ENCODE measurements around the gene CTCF. TPM values are rescaled to one million over a fixed set of nuclear protein-coding genes. Genes with fewer than 3 reads are reported as not detected.

The CTCF gene
- total and polyA plus RNA-seq, 7 experiments from 2014 or later, result 49.8 to 78.6 (median 59.8) TPM

- H3K27me3 ChIP-seq (ENCODE audit: control insufficient read depth in 2 of 2, insufficient read depth in 2 of 2, low read length in 2 of 2), result no peaks in the 10 kb centered on the region
- DNase-seq (peak; percentile 53 to 67 (median 62)), ATAC-seq (peak; percentile 9)
- H3K4me1 ChIP-seq (ENCODE audit: control insufficient read depth in 2 of 2, insufficient read depth in 2 of 2, low read length in 2 of 2), result peaks cover 29 to 40% of the 10 kb centered on the region in 2 donors
- H3K27ac ChIP-seq (ENCODE audit: low read depth, low read length), result peak overlapping the region; percentile 98
- no peaks in the 10 kb centered on the region for H3K9me3 Mint-ChIP-seq
- POLR2A ChIA-PET, result interaction anchor here (0.6 to 14.0 kb wide), 24 partner anchors 9 to 522 kb away, joined by 3 to 581 read pairs (median 4); partner anchors contain the start of genes ACD, ATP6V0D1, C16orf86 and CARMIL2
- peak overlapping the region; percentile 79 to 97 (median 90) for H3K27ac Mint-ChIP-seq
- CTCF ChIA-PET, result interaction anchor here (0.7 to 11.9 kb wide), 19 partner anchors 9 to 151 kb away, joined by 3 to 256 read pairs (median 4); partner anchors contain the start of genes ACD, CARMIL2, PARD6A and RIPOR1
- peaks cover 0 to 5% (median 0%) of the 10 kb centered on the region in 3 experiments for H3K36me3 ChIP-seq (ENCODE audit: control insufficient read depth in 2 of 3, insufficient read depth in 3 of 3, low read length in 3 of 3)
- H3K9me3 ChIP-seq (ENCODE audit: control insufficient read depth in 2 of 3, low read length in 3 of 3), result no peaks in the 10 kb centered on the region
- peak overlapping the region; percentile 70 for H3K4me3 ChIP-seq (ENCODE audit: low read length)
- intact Hi-C loops (cut with micrococcal nuclease), result loop anchor here (1.0 to 10.0 kb wide), 22 partner anchors 16 to 1279 kb away; partner anchors contain the start of genes ACD (in 2 of the 2), ATP6V0D1 (in 2 of the 2), NFATC3 (in 2 of the 2) and NUTF2 (in 2 of the 2)
- no peaks in the 10 kb centered on the region for H3K27me3 Mint-ChIP-seq
- H3K4me3 Mint-ChIP-seq, result peak overlapping the region; percentile 85 to 93 (median 90)
- H3K36me3 Mint-ChIP-seq, result peaks cover 0 to 9% (median 8%) of the 10 kb centered on the region in 5 donors
- H3K4me1 Mint-ChIP-seq, result peaks cover 28 to 63% (median 44%) of the 10 kb centered on the region in 7 donors
These were observed 787 bp downstream of the CTCF start for GRCh38 chr16:67562918-67563707.

- ATAC-seq, result no peak
- H3K36me3 Mint-ChIP-seq, result peaks cover 0 to 9% (median 8%) of the 10 kb centered on the region in 5 donors
- Histone ChIP-seq H3K27ac (ENCODE audit: low read depth, low read length) (peak overlapping the region; percentile 98), H3K36me3 (ENCODE audit: control insufficient read depth in 2 of 3, insufficient read depth in 3 of 3, low read length in 3 of 3) (peaks cover 0 to 5% (median 0%) of the 10 kb centered on the region in 3 experiments), H3K4me3 (ENCODE audit: low read length) (peak overlapping the region; percentile 70), H3K4me1 (ENCODE audit: control insufficient read depth in 2 of 2, insufficient read depth in 2 of 2, low read length in 2 of 2) (peaks cover 29 to 40% of the 10 kb centered on the region in 2 donors), H3K27me3 (ENCODE audit: control insufficient read depth in 2 of 2, insufficient read depth in 2 of 2, low read length in 2 of 2) (no peaks in the 10 kb centered on the region), H3K9me3 (ENCODE audit: control insufficient read depth in 2 of 3, low read length in 3 of 3) (no peaks in the 10 kb centered on the region)
- H3K4me1 Mint-ChIP-seq, result peaks cover 27 to 68% (median 44%) of the 10 kb centered on the region in 7 donors
- H3K27me3 Mint-ChIP-seq, result no peaks in the 10 kb centered on the region
- DNase-seq, result peak in 7 of 9 donors; percentile 30 to 52 (median 45)
- ChIA-PET POLR2A (interaction anchor here (0.6 to 14.0 kb wide), 22 partner anchors 8 to 436 kb away, joined by 3 to 581 read pairs (median 4); partner anchors contain the start of genes ACD, ATP6V0D1, C16orf86 and CARMIL2), CTCF (interaction anchor here (0.7 to 11.9 kb wide), 14 partner anchors 8 to 104 kb away, joined by 3 to 256 read pairs (median 6); partner anchors contain the start of genes ACD, CARMIL2 and PARD6A)
- peak overlapping the region; percentile 79 to 97 (median 90) for H3K27ac Mint-ChIP-seq
- H3K4me3 Mint-ChIP-seq, result peak overlapping the region; percentile 85 to 93 (median 90)
- H3K9me3 Mint-ChIP-seq, result no peaks in the 10 kb centered on the region
- intact Hi-C loops (cut with micrococcal nuclease), result loop anchor here (5.0 to 10.0 kb wide), 6 partner anchors 337 to 1278 kb away; partner anchors contain the start of genes NFATC3 (in 1 of the 2), PRMT7 (in 1 of the 2), PSMB10 (in 1 of the 2) and SLC7A6OS (in 1 of the 2)
These were observed 1.6 kb downstream of the CTCF start for GRCh38 chr16:67563708-67564468.

DNA sequence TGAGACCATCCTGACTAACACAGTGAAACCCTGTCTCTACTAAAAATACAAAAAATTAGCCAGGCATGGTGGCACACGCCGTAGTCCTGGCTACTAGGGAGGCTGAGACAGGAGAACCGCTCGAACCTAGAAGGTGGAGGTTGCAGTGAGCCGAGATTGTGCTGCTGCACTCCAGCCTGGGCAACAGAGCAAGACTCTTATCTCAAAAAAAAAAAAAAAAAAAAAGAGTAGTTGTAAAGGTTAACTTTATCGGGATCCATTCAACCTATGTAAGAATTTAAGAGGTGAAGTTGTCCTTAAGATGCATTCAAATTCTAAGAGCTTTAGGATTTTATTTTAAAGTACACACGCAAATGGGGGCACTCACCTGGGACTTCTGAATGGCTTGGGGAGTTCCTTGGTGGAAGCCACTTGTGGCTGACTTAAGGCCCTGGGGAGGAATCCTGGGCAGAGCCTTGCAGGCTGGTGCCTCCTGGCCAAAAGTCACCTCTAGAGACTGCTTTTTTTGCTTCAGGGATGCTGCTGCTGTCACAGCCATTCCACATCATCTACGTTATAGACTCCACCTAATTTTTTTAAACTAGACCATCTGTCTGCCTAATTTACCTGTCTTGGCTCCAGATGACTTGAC, 3.3 kb downstream of the CTCF start:
- POLR2A ChIA-PET, result interaction anchor here (0.6 to 14.0 kb wide), 5 partner anchors 14 to 78 kb away, joined by 3 to 581 read pairs (median 3); no protein-coding TSS in a partner anchor
- Mint-ChIP-seq H3K27ac (peak overlapping the region in 8 of 9 donors; percentile 48 to 90 (median 65)), H3K9me3 (no peaks in the 10 kb centered on the region), H3K4me3 (peak overlapping the region; percentile 9 to 88 (median 52)), H3K27me3 (no peaks in the 10 kb centered on the region), H3K36me3 (peaks cover 0 to 5% (median 0%) of the 10 kb centered on the region in 5 donors), H3K4me1 (peaks cover 24 to 63% (median 48%) of the 10 kb centered on the region in 7 donors)
- H3K4me3 ChIP-seq (ENCODE audit: low read length), result no peak overlapping the region
- H3K27ac ChIP-seq (ENCODE audit: low read depth, low read length), result no peak overlapping the region
- ATAC-seq (no peak), DNase-seq (no peak)
- peaks cover 29 to 34% of the 10 kb centered on the region in 2 donors for H3K4me1 ChIP-seq (ENCODE audit: control insufficient read depth in 2 of 2, insufficient read depth in 2 of 2, low read length in 2 of 2)
- no peaks in the 10 kb centered on the region for H3K27me3 ChIP-seq (ENCODE audit: control insufficient read depth in 2 of 2, insufficient read depth in 2 of 2, low read length in 2 of 2)
- intact Hi-C loops (cut with micrococcal nuclease), result loop anchor here in 1 of 2 donors (10.0 kb wide), 2 partner anchors 519 to 719 kb away; partner anchors contain the start of gene NFATC3
- no peaks in the 10 kb centered on the region for H3K9me3 ChIP-seq (ENCODE audit: control insufficient read depth in 2 of 3, low read length in 3 of 3)
- CTCF ChIA-PET, result interaction anchor here (0.6 to 11.9 kb wide), 2 partner anchors 20 to 1788 kb away, joined by 8 to 256 read pairs; no protein-coding TSS in a partner anchor
- peaks cover 0 to 5% (median 0%) of the 10 kb centered on the region in 3 experiments for H3K36me3 ChIP-seq (ENCODE audit: control insufficient read depth in 2 of 3, insufficient read depth in 3 of 3, low read length in 3 of 3)

DNA sequence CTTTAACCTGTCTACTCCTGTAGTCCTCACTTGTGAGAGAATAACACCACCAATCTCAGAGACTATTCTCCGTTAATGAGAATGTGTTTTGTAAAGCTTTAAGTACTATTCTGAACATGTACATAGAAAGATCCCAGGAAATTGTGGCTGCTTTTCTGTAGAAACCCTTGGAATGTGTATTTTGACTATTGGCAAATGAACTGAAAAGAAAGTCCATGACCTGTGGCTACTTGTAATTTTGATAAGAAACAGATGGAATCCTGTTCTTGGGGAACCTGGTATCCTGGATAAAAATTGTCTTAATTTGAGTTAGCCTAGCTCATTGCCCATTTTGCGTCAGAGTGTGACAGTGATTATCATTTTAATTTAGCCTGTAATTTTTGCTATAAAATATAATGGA, 9.1 kb downstream of the CTCF start:
- peaks cover 7 to 48% (median 27%) of the 10 kb centered on the region in 7 donors for H3K4me1 Mint-ChIP-seq
- intact Hi-C loops (cut with micrococcal nuclease), result no loop called here
- H3K27ac Mint-ChIP-seq, result no peak overlapping the region
- Histone ChIP-seq H3K27ac (ENCODE audit: low read depth, low read length) (no peak overlapping the region), H3K36me3 (ENCODE audit: control insufficient read depth in 2 of 3, insufficient read depth in 3 of 3, low read length in 3 of 3) (peaks cover 0 to 40% (median 9%) of the 10 kb centered on the region in 3 experiments), H3K4me1 (ENCODE audit: control insufficient read depth in 2 of 2, insufficient read depth in 2 of 2, low read length in 2 of 2) (peaks cover 0 to 6% of the 10 kb centered on the region in 2 donors), H3K27me3 (ENCODE audit: control insufficient read depth in 2 of 2, insufficient read depth in 2 of 2, low read length in 2 of 2) (no peaks in the 10 kb centered on the region), H3K9me3 (ENCODE audit: control insufficient read depth in 2 of 3, low read length in 3 of 3) (no peaks in the 10 kb centered on the region), H3K4me3 (ENCODE audit: low read length) (no peak overlapping the region)
- ChIA-PET CTCF (interaction anchor here (1.5 kb wide), 1 partner anchor 8 kb away, joined by 3 read pairs; no protein-coding TSS in a partner anchor), POLR2A (interaction anchor here (0.6 to 1.2 kb wide), 5 partner anchors 8 to 268 kb away, joined by 3 to 4 read pairs (median 3); no protein-coding TSS in a partner anchor)
- ATAC-seq, result no peak
- peaks cover 0 to 23% (median 9%) of the 10 kb centered on the region in 5 donors for H3K36me3 Mint-ChIP-seq
- no peak overlapping the region for H3K4me3 Mint-ChIP-seq
- H3K9me3 Mint-ChIP-seq, result no peaks in the 10 kb centered on the region
- H3K27me3 Mint-ChIP-seq, result no peaks in the 10 kb centered on the region
- DNase-seq, result no peak

DNA sequence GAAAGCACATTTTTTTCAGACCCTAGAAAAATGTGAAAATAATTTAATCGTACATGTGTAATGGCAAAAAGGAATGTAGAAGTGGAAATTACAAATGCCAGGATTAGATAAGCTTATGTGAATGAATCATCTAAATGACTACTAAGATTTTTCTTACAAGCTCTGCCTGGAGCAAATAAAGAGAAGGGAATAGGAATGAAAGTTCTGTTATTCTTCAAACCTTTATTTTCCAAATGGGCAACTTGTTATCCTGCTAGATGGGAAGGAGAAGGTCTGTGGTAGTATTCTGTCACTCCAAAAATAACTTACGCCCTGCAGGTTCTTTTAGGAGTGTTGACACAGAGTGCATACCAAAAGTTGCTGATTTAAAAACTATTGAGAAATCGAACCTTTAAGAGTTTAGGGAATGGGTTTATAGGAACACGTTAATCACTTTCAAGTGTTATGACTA, 9.7 kb downstream of the CTCF start:
- ATAC-seq, result no peak
- H3K27me3 ChIP-seq (ENCODE audit: control insufficient read depth in 2 of 2, insufficient read depth in 2 of 2, low read length in 2 of 2), result no peaks in the 10 kb centered on the region
- H3K9me3 ChIP-seq (ENCODE audit: control insufficient read depth in 2 of 3, low read length in 3 of 3), result no peaks in the 10 kb centered on the region
- intact Hi-C loops (cut with micrococcal nuclease), result no loop called here
- ChIA-PET CTCF (interaction anchor here (0.7 to 1.7 kb wide), 3 partner anchors 9 to 51 kb away, joined by 3 to 8 read pairs (median 3); no protein-coding TSS in a partner anchor), POLR2A (interaction anchor here (0.6 to 1.2 kb wide), 8 partner anchors 9 to 268 kb away, joined by 3 to 5 read pairs (median 4); no protein-coding TSS in a partner anchor)
- Mint-ChIP-seq H3K9me3 (no peaks in the 10 kb centered on the region), H3K36me3 (peaks cover 0 to 26% (median 9%) of the 10 kb centered on the region in 5 donors), H3K27me3 (no peaks in the 10 kb centered on the region), H3K4me1 (peaks cover 7 to 46% (median 28%) of the 10 kb centered on the region in 7 donors), H3K27ac (peak overlapping the region in 3 of 9 donors; percentile 15 to 65 (median 40)), H3K4me3 (no peak overlapping the region)
- H3K4me3 ChIP-seq (ENCODE audit: low read length), result no peak overlapping the region
- peaks cover 0 to 4% of the 10 kb centered on the region in 2 donors for H3K4me1 ChIP-seq (ENCODE audit: control insufficient read depth in 2 of 2, insufficient read depth in 2 of 2, low read length in 2 of 2)
- peaks cover 0 to 44% (median 9%) of the 10 kb centered on the region in 3 experiments for H3K36me3 ChIP-seq (ENCODE audit: control insufficient read depth in 2 of 3, insufficient read depth in 3 of 3, low read length in 3 of 3)
- H3K27ac ChIP-seq (ENCODE audit: low read depth, low read length), result no peak overlapping the region
- no peak for DNase-seq

Measured in naive thymus-derived CD4-positive, alpha-beta T cell (primary cell).